Ectodermal cell (in vitro differentiated cells): ENCODE results near the gene PLEKHG5.
"Not testable (repeated sequence)": the region's sequence is repeated elsewhere in the genome, so short reads cannot be mapped to it uniquely, and the experiment has no call there.

Experiments
- H3K27ac ChIP-seq: 2 replicates; pipeline ENCODE4 v1.7.0; 2013; ENCODE audit warnings: mild to moderate bottlenecking, low read depth, low read length; ENCODE audit not compliant: insufficient read depth, poor library complexity, severe bottlenecking
- H3K27me3 ChIP-seq: 2 replicates; pipeline ENCODE4 v1.7.0; 2013; ENCODE audit warnings: mild to moderate bottlenecking, low read length; ENCODE audit not compliant: insufficient read depth, control insufficient read depth, poor library complexity, severe bottlenecking
- H3K36me3 ChIP-seq: one replicate; pipeline ENCODE4 v1.7.0; 2013; ENCODE audit warnings: low read length; ENCODE audit not compliant: control insufficient read depth, insufficient read depth
- H3K4me1 ChIP-seq: one replicate; pipeline ENCODE4 v1.7.0; 2013; ENCODE audit warnings: low read length; ENCODE audit not compliant: control insufficient read depth, insufficient read depth
- H3K4me3 ChIP-seq: 2 replicates; pipeline ENCODE4 v1.7.0; 2013; ENCODE audit warnings: low read depth, low read length, control low read depth; ENCODE audit not compliant: insufficient read depth
- H3K9me3 ChIP-seq: 2 replicates; pipeline ENCODE4 v1.7.0; 2013; ENCODE audit warnings: mild to moderate bottlenecking, low read length, moderate library complexity; ENCODE audit not compliant: control insufficient read depth
- WGBS, 2 experiments: methylation state at CpG; one replicate each; pipeline ENCODE4 v1.1.7; 2013; ENCODE audit warnings: missing lambda C conversion rate in 2 of 2; 5-methylcytosine and 5-hydroxymethylcytosine counted together

PLEKHG5 gene

DNA sequence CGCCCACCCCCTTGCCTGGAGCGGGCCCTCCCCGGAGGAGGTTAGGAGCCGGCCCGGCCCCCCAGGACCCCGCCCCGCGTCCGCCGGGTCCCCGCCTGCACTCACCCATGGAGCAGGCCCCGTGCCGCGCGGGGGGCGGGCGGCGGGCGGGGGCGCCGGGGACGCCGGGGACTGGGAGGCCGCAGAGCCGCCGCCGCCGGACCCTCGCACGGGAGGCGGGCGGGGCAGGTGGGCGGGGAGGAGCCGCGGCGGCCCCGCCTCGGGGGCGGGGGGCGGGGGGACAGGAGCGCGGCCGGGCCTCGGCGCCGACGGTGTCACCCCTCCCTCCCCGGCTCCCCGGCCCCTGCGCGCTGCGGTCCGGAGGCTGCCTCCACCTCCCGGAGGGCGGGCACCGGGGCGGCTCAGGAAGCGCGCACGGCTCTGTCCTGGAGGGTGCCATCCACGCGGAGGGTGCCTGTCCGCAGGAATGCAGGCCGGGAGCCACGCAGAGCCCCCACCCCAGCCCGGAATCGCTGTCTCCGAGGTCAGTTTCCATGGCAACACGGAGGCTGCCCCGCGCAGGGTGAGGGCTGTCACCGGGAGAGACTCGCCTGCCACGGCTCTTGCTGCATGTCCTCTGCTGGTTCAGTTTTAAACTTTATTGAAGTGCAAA, 5.9 kb upstream of the PLEKHG5 start:
- 0% methylated on average over 74 of the region's 74 CpGs for WGBS, 2 experiments

DNA sequence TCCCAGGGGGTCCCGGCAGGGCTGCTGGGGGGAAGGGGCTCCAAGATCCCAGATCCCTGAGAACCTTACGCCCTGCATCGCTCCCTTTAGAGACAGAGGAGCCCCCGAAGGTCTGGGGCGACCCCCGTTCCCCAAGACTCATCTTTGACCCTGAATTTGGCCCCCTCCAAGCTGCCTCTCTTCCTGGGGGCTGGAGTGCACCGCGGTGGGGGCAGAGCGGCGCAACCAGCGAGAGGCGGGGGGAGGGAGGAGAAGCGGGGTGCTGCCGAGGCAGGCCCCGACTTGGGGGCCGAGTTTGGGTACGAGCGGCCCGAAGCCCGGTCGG, 5.4 kb upstream of the PLEKHG5 start:
- Histone ChIP-seq H3K4me3 (peak overlapping the region; percentile 58), H3K27me3 (peaks cover 23% of the 10 kb centered on the region), H3K9me3 (no peaks in the 10 kb centered on the region), H3K4me1 (peaks cover 30% of the 10 kb centered on the region), H3K36me3 (no peaks in the 10 kb centered on the region), H3K27ac (no peak overlapping the region)
- WGBS, 2 experiments, result 1% methylated on average over 21 of the region's 21 CpGs

More for the DNA sequence above, 5.9 kb upstream of the PLEKHG5 start:
- Histone ChIP-seq H3K4me3 (peak overlapping the region; percentile 58), H3K27me3 (peaks cover 23% of the 10 kb centered on the region), H3K9me3 (no peaks in the 10 kb centered on the region), H3K27ac (no peak overlapping the region), H3K4me1 (peaks cover 30% of the 10 kb centered on the region), H3K36me3 (no peaks in the 10 kb centered on the region)

DNA sequence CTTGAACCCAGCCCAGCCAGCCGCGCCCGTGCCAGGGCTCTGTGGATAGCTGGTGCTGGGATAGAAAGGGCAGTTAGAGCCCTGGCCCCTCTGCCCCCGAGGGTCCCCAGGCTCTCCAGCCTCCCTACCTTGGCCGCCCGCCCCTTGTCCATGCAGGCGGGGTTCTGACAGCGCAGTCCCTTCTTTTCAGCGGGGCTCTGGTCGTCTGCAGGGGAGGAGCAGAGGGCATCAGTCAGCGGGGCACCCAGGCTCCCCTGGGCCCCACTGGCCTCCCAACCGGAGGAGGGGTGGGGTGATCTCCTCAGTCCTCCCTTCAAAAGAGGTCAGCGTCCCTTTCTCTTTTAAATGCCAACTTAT, 4.9 kb upstream of the PLEKHG5 start:
- peaks cover 25% of the 10 kb centered on the region for H3K27me3 ChIP-seq
- peak overlapping the region; percentile 58 for H3K4me3 ChIP-seq
- peaks cover 30% of the 10 kb centered on the region for H3K4me1 ChIP-seq
- 10 to 12% methylated on average over 13 of the region's 13 CpGs for WGBS, 2 experiments
- no peak overlapping the region for H3K27ac ChIP-seq
- H3K36me3 ChIP-seq, result no peaks in the 10 kb centered on the region
- H3K9me3 ChIP-seq, result no peaks in the 10 kb centered on the region

DNA sequence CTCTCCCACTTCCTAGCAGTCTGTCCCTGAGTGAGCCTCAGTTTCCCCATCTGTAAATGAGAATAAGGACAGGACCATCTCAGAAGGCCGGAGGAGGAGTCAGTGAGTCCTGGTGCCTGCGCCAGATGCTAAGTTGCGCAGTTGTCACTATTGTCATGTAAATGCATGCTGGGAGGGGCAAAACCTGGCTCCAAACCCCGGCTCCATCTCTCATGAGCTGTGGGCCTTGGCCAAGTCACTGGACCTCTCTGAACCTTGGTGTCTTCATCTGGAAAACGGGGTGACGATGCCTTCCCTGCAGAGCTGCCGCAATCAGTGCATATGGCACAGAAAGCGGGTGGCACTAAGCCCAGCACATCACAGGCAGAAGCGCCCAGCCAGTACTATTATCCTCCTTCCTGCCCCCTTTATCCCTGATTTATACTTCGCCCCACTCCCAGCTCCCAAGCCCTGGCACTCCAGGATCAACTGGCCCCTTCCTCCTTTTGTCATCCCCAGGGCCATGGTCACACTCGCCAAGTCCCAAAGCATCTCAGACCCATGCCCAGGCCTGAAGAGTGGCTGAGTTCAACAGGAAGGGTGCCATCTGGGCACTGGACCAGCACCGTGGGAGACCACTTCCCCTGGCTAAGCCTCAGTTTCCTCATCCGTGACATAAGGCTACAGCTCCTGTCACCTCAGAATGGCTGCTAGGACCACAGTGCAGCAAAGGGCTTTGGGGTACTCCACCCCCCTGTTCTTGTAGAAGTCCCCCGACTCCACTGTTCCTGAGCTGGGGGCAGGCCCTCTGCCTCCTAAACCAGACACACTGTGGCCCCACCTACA, 4.3 kb upstream of the PLEKHG5 start:
- Histone ChIP-seq H3K4me3 (peak overlapping the region; percentile 58), H3K27me3 (peaks cover 30% of the 10 kb centered on the region), H3K36me3 (no peaks in the 10 kb centered on the region), H3K4me1 (peaks cover 30% of the 10 kb centered on the region), H3K9me3 (no peaks in the 10 kb centered on the region), H3K27ac (no peak overlapping the region)
- 75 to 76% methylated on average over 14 of the region's 14 CpGs for WGBS, 2 experiments

DNA sequence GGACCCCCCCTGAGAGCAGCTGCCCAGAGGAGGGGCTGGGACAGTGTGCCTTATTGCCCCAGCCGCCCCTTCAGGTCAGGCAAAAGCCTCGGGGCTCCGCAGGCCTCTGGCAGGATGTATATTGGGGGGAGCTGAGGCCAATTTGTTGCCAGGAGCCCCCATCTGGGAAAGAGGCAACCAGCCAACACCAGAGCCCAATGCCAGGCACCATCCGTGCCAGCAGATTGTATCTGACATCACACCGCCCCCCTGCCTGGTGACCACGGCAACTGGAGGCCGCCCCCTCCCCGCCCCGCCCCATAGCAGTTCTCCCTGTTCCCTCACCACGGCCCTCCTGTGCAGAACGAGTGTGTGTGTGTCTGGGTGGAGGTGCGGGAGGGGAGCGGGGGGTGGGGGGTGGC, 3.6 kb upstream of the PLEKHG5 start:
- Histone ChIP-seq H3K27me3 (peaks cover 34% of the 10 kb centered on the region), H3K4me3 (no peak overlapping the region), H3K27ac (no peak overlapping the region), H3K9me3 (no peaks in the 10 kb centered on the region), H3K4me1 (peaks cover 32% of the 10 kb centered on the region), H3K36me3 (no peaks in the 10 kb centered on the region)
- WGBS, 2 experiments, result 66 to 71% methylated on average over 11 to 13 of the region's 13 CpGs

- H3K36me3 ChIP-seq, result no peaks in the 10 kb centered on the region
- H3K4me3 ChIP-seq, result no peak overlapping the region
- WGBS, 2 experiments, result 87 to 93% methylated on average over 4 of the region's 4 CpGs
- H3K4me1 ChIP-seq, result peaks cover 36% of the 10 kb centered on the region
- peaks cover 34% of the 10 kb centered on the region for H3K27me3 ChIP-seq
- no peaks in the 10 kb centered on the region for H3K9me3 ChIP-seq
- H3K27ac ChIP-seq, result no peak overlapping the region
These were observed 3.2 kb upstream of the PLEKHG5 start for GRCh38 chr1:6494627-6495026.

- H3K27me3 ChIP-seq, result peaks cover 34% of the 10 kb centered on the region
- H3K9me3 ChIP-seq, H3K4me3 ChIP-seq, H3K27ac ChIP-seq, H3K36me3 ChIP-seq: not testable (repeated sequence)
- H3K4me1 ChIP-seq, result peaks cover 31% of the 10 kb centered on the region
- 94 to 97% methylated on average over 3 to 4 of the region's 4 CpGs for WGBS, 2 experiments
These were observed 2.4 kb upstream of the PLEKHG5 start for GRCh38 chr1:6493834-6494223.

GRCh38 chr1:6491966-6492365, 499 bp upstream of the PLEKHG5 start:
- no peaks in the 10 kb centered on the region for H3K9me3 ChIP-seq
- H3K27ac ChIP-seq, result no peak overlapping the region
- peaks cover 20% of the 10 kb centered on the region for H3K4me1 ChIP-seq
- WGBS, 2 experiments, result 91% methylated on average over 10 of the region's 10 CpGs
- no peaks in the 10 kb centered on the region for H3K36me3 ChIP-seq
- no peak overlapping the region for H3K4me3 ChIP-seq
- H3K27me3 ChIP-seq, result peaks cover 24% of the 10 kb centered on the region

DNA sequence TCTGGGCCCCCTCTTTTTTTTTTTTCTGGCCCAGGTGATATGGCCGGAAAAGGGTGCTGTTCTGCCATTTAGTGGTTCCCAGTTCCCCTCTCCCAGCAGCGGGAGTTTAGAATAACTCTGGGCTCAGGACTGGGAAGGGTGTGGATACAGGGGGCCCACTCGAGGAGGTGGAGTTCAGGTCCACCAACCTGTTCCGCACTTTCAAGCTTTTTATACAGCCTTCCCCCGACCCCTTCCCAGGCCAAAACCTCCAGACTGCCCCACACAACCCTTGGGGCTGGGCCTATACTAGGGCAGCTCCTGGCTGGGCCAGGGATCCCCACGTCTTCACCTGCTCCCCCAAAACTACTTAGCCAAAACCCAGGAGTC, 402 bp downstream of the PLEKHG5 start:
- peak overlapping the region; percentile 60 for H3K4me3 ChIP-seq
- no peaks in the 10 kb centered on the region for H3K36me3 ChIP-seq
- H3K9me3 ChIP-seq, result no peaks in the 10 kb centered on the region
- no peak overlapping the region for H3K27ac ChIP-seq
- H3K27me3 ChIP-seq, result peaks cover 15% of the 10 kb centered on the region
- H3K4me1 ChIP-seq, result peaks cover 16% of the 10 kb centered on the region
- WGBS, 2 experiments, result 16 to 19% methylated on average over 6 of the region's 6 CpGs

GRCh38 chr1:6490181-6491080, 1.0 kb downstream of the PLEKHG5 start:
- Histone ChIP-seq H3K9me3 (no peaks in the 10 kb centered on the region), H3K27me3 (peaks cover 16% of the 10 kb centered on the region), H3K4me1 (peaks cover 14% of the 10 kb centered on the region), H3K4me3 (peak overlapping the region; percentile 60), H3K36me3 (no peaks in the 10 kb centered on the region), H3K27ac (no peak overlapping the region)
- 1% methylated on average over 70 of the region's 70 CpGs for WGBS, 2 experiments
